ENCODE results near the gene B3GALNT2.

B3GALNT2 gene

DNA sequence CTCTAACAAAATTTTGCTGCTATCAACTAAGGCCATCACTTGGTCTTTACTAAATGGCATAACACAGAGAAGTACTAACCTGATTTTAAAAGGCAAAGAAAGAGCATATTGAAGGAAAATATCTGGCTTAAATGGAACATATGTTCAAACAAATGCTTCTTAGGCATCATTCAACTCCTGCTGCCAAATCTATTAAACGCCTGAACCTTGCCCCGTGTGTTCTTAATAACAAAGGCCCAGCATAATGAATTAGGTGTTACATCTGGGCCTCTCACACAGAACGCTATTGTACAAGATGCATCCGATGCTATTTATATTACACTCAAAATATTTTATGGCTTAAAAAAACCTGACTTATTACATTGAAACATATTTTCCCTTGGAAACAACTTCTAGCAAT, 48.4 kb downstream of the B3GALNT2 start:
- no peak for DNase-seq (ENCODE audit: low read depth, low spot score)

DNA sequence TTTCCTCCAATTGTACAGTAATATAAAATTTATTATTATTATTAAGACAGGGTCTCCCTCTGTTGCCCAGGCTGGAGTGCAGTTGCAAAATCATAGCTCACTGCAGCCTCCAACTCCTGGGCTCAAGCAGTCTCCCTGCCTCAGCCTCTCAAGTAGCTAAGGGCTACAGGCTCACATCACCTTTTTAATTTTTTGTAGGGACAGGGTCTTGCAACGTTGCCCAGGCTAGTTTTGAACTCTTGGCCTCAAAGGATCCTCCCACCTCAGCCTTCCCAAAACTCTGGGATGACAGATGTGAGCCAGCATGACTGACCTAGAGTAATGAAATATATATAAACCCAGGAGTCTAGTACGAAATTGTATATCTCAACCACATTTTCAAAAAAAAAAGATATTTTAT, 49.2 kb downstream of the B3GALNT2 start:
- DNase-seq (ENCODE audit: low read depth, low spot score) = no peak

DNA sequence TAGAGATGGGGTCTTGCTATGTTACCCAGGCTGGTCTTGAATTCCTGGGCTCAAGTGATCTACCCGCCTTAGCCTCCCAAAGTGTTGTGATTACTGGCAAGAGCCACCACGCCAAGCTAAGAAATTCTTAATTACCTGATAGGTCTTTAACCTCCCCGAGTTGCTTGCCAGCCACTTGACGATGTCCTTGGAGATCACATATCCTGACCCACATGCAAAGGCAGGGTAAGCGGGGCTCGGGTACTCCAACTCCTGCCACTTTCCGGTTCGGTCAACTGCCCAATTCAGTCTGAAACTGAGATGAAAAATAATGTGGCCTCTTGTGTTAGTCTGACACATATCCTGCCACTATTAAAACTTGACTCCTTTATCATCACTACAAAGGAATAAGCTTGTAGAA, 50.2 kb downstream of the B3GALNT2 start:
- no peak for DNase-seq (ENCODE audit: low read depth, low spot score)

DNA sequence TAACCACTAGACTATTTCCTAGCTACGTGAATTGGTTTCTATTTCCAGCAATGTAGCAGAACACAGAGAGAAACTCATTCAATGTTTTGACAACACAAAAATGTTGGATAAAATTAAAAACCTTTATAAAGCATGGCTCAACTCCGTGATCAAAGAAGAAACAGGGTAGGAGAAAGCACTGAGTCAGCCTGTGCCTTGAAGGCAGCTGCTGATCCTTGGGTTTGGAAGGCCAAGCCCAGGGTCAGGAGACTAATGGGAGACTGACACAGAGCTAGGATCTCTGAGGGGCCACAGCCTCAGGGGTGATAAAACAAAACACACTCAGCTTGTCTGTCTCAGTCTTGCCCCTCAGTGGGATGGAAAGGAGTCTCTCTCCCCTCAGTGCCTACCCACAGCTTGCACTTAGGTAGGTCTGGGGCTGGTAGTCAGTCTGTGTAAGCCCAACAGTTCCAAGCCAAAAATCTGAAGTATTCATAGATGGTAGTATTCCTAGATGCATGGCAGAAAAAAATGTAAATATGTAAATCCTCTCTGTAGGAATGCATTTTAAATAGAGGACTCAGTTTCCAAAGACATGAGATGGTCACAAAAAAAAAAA, 53.3 kb downstream of the B3GALNT2 start:
- no peak for DNase-seq (ENCODE audit: low read depth, low spot score)

DNA sequence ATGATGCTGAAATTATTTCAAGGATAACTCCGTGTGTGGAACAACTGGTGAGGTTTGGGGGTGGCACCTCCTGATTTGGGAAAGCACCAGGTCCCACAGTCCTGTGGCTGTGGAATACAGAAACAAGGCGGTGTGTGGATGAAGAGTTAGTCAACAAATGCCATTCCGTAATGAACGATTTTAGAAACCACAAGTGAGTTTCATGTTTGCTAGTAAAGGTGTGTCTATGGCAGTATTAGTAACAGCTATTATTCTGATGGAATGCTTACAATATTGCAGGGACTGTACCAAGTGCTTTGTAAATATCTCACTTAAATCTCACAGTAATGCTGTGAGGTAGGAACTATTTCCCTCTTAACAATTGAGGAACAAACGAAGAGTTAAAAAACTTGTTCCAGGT, 53.8 kb downstream of the B3GALNT2 start:
- no peak for DNase-seq (ENCODE audit: low read depth, low spot score)

DNA sequence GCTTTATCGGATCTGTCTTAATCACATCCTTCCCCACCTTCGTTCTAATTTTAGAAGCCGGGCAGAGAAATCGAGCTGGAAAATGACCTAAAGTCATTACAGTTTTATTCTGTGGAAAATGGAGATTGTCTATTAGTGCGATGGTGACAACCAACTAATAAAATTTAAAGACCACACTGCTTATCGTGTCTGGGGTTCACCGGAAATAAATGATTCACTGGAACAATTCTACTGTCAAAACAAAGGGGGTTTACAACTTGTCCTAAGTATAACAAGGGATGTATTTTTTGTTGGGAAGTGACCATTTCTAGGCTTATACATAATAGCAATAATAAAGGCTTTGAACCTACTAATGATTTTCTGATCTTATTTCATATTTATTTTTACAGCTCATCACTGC, 55.6 kb downstream of the B3GALNT2 start:
- no peak for DNase-seq (ENCODE audit: low read depth, low spot score)

DNA sequence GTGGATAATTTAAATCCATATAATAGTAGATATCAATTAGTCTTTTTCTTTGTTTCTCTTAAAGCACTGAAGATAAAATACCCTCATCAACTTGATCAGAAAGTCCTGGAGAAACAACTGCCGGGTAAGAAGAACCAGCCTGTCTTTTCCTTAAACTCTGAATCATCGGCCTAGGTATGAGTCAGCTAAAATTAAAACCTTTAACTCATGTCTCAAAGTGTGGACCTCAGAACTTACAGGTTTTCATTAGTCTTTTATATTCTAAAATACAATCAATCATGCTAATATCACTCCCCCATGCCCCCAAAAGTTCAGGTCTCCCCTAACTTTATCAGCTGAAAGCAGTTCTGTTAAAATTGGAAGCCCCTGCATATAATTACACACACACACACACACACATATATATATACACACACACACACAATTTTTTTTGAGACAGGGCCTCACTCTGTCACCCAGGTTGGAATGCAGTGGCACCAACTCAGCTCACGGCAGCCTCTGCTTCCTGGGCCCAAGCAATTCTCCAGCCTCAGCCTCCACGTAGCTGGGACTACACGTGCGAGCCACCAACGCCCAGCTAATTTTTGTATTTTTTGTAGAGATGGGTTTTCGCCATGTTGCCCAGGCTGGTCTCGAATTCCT, 61.3 kb downstream of the B3GALNT2 start:
- no peak for DNase-seq (ENCODE audit: low read depth, low spot score)

DNA sequence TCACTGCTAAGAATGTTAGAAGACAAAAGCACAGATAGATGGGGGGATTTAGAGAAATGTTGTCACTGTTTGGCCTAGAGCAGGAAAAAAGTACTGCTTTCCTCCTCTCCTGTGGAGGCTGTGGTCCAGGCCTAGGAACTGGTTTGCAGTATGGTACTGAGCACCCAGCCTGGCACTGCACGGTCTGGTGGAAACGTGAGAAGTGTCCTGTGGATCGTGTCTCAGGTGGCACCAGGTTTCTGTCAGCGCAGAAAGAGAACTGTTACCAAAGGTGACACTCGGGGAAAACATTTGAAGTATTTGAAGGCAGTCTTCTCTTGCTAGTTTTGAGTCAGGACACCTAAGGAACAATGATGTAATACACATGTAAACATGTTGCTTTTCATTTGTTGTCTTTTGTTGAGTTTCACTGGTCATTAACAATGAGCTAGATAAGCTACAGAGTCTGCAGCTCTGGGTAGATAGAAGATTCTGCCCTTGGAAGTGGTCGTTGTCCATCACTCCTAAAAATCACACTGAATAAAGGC, 63.0 kb downstream of the B3GALNT2 start:
- no peak for DNase-seq (ENCODE audit: low read depth, low spot score)

DNA sequence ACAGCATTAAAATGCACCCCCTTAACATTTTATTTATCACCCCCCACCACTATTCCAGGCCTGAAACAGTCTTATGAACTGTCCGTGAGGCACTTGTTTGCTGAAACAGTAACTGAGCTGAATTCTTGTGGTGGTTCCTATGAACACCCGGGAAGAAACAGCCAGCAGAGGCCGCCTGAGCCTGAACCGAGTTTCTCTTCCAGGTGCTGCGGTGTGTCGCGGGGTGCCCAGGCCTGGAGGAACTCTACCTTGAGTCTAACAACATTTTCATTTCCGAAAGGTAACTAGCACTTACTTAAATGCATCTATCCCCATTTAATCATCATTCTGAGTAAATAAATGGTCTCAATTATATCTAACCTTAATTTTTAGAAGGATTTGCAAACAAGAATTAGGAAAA, 70.3 kb downstream of the B3GALNT2 start:
- DNase-seq (ENCODE audit: low read depth, low spot score) = no peak

DNA sequence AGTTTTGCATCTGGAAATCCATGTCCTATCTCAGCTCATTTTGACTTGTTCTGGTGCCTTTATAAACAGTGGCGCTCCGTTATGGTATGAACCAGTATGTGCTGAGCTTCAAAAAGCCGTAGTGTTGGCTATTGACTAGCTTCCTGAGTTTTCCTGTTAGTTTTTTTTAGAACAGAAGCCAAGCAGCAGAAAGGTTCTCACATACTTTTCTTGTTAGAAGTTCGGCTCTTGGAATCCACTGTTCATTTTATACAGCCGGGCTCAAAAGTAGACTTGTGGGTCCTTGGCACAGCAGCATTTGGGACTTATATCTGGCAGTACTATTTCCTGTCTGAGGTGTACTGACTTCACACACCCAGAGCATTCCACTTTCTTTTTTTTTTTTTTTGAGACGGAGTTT, 73.3 kb downstream of the B3GALNT2 start:
- no peak for DNase-seq (ENCODE audit: low read depth, low spot score)

DNA sequence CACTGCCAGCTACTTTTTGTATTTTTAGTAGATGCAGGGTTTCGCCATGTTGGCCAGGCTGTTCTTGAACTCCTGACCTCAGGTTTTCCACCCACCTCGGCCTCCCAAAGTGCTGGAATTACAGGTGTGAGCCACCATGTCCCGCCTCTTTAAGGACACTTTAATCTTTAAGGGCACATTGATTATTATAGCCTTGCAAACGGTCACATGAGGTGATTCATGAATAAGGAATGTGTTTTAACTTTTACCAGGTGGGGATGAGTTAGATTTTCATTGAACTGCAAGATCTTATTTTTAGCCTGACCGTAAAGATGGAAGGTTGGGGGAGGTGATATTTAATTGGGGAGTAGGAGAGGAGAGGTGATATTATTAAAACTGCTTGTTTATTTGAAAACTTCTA, 75.1 kb downstream of the B3GALNT2 start:
- no peak for DNase-seq (ENCODE audit: low read depth, low spot score)

DNA sequence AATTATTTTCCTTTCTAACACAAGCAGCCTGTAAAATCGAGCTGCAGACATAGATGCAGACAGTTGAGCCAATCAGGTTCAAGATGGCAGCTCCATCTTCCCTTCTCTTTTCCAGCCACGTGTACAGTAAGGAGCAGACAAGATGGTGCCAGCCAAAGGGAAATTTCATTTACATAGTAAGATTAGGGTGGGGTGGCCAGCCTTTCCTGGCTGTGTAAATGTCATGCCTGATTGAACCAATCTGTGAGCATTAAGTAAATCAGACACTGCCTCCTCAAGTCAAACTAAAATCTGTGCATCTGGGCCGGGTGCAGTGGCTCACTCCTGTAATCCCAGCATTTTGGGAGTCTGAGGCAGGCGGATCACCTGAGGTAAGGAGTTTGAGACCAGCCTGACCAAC, 76.8 kb downstream of the B3GALNT2 start:
- no peak for DNase-seq (ENCODE audit: low read depth, low spot score)

DNA sequence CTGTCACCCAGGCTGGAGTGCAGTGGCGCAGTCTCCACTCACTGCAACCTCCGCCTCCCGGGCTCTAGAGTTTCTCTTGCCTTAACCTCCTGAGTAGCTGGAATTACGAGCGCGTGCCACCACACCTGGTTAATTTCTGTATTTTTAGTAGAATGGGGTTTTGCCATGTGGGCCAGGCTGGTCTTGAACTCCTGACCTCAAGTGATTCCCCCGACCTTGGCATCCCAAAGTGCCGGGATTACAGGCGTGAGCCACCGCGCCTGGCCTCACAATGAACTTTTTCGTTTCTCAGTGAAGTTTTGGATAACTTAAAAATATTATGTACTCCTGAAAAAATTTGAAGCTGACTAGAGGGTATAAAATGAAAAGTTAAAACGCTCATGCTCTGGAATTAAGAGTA, 77.6 kb downstream of the B3GALNT2 start:
- DNase-seq (ENCODE audit: low read depth, low spot score) = no peak

DNA sequence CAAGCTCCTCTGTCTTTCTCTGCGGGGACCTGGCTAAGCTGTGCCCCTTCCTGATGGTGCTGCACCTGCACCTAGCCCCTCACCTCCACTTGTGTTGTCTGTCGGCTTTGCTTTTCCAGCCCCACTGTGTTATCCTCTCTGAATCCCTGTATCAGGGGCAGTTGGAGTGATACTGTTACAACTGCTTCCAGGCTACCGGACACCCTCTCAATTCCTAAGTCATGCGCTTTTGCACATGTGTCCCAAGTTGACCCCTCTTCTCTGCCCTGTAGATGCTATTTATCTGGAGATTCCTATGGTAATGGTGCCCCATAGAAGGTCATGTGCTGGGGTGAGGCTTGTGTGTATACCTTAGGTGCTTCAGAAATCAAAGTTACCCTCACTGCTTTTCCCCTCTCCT, 78.1 kb downstream of the B3GALNT2 start:
- no peak for DNase-seq (ENCODE audit: low read depth, low spot score)

DNA sequence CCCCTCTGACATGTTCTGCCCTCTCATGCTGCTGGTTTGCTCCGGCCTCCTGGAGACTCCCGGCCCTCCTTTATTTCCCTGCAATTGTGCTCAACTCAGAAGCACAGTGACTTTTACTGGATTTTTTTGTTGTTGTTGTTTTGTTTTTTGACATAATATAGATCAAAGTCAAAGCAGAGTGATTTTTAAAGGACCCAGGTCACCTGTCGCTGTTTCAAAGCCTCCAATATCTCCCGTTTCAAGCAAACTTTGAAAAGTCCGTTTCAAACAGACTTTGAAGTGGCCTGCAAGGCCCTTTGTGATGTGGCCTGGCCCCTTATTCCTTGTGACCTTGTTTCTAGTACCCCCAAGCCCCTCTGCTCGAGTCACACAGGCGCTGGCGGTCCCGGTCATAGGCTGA, 78.9 kb downstream of the B3GALNT2 start:
- no peak for DNase-seq (ENCODE audit: low read depth, low spot score)

DNA sequence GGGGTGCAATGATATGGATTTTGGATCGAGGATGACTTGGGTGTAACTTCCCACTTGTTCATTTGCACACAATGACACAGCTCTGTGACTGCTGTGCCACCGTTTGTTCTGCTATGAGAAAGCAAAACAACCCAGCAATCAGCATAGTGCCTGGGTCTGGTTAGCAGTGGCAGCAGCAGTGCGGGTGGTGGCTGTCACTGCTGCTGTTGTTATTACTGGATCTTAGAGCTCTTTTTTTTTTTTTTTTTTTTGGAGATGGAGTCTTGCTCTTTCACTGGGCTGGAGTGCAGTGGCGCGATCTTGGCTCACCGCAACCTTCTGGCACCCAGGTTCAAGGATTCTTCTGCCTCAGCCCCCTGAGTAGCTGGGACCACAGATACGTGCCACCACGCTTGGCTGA, 80.2 kb downstream of the B3GALNT2 start:
- no peak for DNase-seq (ENCODE audit: low read depth, low spot score)

DNA sequence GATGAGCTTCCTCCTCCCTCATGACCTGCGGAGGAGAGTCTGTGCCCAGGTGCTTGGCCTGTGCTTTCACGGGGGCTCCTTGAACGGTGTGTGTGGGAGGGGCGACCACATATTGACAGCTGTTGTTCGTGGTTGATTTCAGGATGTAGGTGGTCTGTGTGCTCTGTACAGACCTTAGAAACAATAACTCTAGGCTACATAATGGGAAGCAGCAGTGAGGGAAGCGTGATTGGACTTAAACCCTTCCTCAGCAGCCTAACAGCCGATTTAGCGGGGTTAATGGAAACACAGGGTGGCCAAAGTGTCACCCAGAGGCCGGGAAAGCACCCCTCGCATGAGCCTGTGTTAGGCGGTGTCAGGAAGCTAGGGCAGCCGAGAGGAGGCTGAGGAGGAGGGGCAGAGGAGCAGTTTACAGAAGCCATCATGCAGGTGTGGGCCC, 81.0 kb downstream of the B3GALNT2 start:
- peak; percentile 3 for DNase-seq (ENCODE audit: low read depth, low spot score)

DNA sequence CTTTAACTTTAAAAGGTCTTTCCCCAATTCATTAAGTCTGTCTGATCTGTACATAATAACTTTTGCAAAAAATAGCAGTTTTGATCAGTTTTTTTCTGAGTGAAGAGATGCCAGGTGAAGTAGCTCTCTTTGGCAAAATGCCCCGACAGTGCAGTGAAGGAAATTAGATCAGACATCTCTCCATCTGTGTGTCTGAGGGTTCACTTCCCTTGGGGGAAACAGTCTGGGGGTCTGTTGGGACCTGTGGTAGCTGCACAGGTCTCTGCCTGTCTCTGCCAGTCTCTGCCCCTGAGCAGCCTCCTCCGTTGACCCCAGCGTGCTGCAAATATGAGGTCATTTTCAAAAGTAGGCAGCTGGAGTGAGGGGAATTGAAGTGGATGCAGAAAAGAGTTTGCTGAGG, 82.5 kb downstream of the B3GALNT2 start:
- no peak for DNase-seq (ENCODE audit: low read depth, low spot score)

DNA sequence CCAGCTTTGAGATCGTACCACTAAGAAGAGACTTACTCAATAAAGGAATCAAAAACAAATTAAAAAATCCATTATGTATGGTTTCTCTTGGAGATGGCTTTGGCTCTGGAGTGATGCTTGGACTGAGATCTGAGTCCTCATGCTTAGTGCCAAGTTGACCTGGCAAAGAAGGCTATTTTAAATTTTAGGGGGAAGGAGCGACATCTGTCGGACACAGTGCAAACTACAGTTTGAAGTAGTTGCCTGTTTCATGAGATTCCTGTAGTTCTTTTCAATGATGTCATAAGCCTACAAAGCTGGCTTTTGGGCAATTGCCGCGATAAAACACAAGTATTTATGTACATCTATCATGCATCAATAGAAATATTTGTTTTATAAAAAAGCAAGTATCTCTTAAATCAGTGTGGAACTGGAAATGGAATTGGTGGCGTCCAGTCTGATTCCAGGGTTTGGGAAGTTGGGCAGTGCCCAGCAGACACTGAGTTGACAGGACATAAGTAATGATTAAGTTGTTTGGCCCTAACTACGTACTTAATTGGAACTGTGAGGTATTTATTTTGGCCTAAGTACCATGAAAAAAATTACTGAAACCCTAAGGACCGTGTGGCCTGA, 87.1 kb downstream of the B3GALNT2 start:
- peak; percentile 21 for DNase-seq (ENCODE audit: low read depth, low spot score)

DNA sequence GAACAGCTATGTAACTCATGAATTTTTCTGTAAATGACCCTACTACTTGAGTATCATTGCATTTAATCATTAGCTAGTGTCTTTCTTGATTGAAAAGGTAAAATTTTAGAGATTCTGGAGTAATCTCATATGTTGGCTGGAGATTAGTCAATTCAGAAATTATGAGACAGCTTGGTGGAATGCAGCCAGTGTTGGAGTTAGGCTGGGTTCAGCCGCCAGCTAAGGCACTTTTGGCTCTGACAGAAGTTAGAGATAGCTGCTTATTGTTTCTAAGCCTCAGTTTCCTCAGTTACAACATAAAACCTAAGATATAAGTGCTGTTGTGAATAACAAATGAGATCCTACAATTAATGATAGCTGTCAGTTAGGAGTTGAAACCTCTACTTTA, 87.6 kb downstream of the B3GALNT2 start:
- no peak for DNase-seq (ENCODE audit: low read depth, low spot score)

DNA sequence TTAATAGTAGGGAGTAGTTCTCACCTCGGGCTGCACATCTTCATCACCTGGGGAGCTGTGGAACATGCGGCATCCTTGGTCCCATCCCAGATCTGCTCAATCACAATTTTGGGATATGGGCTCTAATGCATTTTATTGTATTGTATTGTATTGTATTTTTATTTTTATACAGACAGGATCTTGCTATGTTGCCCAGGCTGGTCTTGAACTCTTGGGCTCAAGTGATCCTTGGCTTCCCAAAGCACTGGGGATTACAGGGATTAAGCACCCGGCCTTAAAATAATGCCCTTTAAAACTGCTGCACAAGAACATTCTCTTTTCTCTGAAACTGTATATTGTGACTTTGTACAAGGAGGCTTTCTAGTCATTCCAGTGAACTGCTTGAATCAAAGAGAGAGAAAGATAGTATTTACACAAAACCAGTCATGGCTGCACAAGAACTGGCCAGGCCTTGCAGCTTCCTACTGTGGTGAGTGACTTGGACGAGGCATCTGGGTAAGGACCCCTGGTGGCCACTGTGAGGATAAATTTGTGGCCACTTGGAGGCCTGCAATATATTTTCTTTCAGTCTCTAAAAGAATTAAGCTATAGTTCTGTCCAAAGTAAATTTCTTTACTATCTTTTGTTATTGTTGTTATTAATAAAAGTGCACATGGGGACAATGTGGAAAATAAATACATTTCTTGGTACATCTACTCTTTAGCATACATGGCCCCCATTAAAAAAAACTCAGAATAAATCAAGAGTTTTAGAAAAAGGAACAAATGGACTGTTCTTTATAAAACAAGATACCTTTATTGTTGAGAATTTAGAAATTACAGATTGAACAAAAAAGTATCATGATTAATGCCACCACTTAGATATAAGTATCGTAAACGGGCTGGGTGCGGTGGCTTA, 89.0 kb downstream of the B3GALNT2 start:
- peak; percentile 18 for DNase-seq (ENCODE audit: low read depth, low spot score)
